NOMO-1 treated with DMSO at 0.1 percent for 48 hours (cell line): ENCODE results near the gene CYFIP1.
A peak's percentile ranks its signal among the peaks of the same experiment; 100 is the strongest.

Source experiments
- DNase-seq: peaks from one replicate; lab custom pipeline; 2025; ENCODE audit not compliant: unreplicated experiment; lab: John Stamatoyannopoulos, UW

The CYFIP1 gene

DNA sequence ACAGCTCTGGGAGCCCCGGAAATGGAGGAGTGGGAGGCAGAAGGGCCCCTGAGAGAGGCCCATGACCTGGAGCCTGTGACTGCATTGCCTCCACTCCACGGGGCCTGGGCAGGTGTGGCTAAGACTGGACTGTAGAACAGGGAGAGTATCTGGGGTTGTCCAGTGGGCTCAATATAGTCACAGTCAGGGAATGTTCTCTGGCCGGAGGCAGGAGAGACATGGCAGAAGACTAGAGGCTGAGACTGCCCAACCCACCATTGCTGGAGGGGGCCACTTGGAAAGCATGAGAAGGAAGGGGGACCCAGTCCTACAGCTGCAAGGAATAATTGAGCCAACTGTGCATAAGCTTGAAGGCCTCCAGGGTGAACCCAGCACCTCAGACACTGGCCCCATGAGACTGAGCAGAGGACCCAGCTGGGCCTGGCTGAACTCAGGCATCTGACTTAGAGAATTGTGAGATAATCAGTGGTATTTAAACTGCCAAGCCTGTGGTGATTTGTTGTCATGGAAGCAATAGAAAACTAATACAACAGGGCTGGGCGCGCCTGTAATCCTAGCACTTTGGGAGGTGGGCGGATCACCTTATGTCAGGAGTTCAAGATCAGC, 108.6 kb downstream of the CYFIP1 start:
- DNase-seq, result no peak

DNA sequence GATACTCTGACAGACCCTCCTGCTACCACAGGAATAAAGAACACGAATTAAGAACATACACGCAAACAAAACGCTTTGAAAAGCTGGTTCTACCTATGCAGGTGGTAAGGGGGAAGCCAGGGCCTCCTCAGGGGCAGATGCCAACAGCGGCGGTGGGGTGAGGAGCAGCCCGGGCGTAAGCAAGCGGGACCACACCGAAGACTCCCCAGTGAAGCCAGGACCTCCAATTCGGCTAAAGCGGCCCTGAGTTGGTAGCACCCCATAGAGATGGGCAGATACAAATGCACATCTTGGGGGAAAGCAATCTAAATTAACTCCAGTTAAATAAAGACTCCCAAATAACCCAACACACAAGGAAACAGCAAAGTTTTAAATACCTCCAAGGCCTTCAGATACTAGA, 109.3 kb downstream of the CYFIP1 start:
- DNase-seq, result no peak

DNA sequence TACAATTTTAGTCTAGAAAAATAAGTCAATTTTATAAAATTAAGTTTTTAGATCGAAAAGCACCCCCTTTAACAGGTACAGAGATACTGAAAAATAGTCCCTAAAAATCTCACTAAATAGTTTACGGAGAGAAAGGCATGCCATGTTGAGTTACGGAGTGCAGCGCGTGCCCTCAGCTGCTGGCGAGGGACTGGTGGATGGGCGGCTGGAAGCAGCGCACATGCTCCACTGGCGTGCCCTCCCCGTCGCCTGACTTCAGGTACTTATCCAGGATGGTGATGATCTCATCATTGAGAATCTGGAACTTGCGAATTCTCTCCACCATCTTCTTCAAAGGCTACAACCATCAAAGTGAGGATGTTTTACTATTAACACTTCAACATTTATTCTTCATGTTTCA, 110.3 kb downstream of the CYFIP1 start:
- DNase-seq, result no peak

DNA sequence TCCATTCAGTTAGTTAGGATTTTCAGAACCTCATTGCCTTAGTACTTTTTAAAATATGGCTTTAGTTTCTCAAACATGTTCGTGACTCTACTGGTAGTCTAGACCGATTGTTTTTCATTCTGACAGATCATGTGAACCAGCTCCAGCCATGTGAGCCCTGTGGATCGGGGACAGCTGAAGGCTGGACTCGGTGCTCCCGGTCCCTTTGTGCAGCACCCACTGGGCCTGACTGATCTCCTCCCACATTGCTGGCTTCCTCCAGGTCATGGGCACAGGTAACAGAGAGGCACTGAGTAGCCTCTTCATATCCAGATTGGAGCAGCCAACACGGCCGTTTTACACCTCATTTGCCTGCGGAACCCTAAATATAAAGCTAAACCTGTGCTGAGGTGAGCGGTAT, 111.2 kb downstream of the CYFIP1 start:
- no peak for DNase-seq

DNA sequence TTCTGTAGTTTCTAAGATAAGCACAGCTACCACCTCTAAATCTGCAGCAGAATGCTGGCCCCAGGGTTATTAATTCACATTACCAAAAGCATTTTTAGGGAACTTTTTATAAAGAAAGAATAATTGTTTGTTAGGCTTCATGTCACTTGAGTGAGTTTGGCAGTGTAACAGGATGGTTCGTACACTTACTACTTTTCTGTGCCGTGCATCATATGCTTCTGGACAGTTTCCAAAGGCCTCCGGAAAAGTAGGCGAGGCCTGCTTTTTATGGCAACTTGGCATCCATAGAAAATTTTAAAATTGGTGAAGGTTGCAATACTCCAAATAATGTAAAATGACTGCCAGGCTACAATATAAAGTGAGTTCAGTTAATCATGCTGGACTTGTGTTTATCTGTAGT, 111.7 kb downstream of the CYFIP1 start:
- no peak for DNase-seq

DNA sequence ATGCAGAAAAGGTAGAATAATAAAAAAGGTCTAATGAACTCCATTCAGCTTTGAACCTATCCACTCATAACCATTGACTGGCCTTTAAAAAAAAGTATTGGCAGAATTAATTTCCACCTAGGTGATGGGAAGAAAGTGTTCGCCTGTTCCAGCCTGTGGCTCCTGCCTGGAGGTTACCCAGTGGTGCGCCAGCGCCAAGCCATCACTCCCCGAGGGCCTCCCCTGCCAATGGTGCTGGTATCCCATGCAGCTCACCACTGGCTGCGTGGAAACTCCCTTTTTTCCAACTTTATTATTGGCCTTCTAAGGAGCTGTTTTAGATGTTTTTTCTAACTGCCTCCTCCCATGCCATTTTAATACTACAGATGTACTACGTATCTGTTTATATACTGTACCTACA, 112.3 kb downstream of the CYFIP1 start:
- DNase-seq, result no peak

DNA sequence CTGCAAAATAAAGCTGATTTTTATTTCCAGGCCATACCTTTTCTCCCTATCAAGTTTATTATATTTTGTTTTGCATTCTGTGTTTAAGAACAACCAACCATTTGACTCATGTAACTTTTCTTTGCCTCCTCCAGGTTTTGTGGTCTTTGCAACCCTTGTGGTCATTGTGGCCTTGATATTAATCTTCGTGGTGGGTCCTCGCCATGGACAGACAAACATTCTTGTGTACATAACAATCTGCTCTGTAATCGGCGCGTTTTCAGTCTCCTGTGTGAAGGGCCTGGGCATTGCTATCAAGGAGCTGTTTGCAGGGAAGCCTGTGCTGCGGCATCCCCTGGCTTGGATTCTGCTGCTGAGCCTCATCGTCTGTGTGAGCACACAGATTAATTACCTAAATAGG, 114.1 kb downstream of the CYFIP1 start:
- DNase-seq, result no peak

DNA sequence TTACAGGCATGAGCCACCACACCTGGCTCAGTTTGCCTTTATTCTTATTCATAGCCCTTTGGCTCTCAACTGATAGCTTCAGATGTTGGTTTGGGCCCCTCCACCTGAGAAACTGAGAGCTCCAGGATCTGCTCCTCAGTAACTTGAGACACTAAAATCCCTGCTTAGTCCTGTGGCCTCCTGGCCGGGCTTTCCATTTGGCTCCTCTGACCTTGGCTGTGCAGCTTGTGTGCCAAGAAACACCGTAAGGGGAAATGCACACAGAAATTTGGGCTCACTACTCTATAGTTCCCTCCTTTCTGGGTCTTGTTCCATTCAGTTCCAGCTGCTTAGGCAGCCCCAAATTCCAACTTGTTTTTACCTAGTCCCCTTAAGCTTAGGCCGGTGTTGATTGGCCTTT, 116.8 kb downstream of the CYFIP1 start:
- no peak for DNase-seq

DNA sequence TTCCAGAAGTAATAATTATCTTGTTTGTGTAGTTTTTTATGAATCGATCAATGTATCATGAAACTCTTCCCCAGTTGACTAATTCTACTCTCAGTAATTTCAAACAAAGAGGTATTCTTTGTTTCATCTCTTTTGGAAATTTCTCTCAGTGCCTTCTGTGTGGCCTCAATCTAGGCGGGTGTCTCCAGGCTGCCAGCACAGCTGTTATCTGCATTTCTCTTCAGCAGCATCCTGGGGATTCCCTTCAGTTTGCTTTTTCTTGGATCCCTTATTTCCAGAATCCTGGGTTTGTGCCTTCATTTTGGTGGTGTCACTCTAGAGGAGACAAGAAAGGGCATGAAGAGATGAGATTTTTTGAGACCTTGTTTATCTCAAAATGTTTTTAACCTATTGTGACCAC, 119.0 kb downstream of the CYFIP1 start:
- DNase-seq, result no peak

DNA sequence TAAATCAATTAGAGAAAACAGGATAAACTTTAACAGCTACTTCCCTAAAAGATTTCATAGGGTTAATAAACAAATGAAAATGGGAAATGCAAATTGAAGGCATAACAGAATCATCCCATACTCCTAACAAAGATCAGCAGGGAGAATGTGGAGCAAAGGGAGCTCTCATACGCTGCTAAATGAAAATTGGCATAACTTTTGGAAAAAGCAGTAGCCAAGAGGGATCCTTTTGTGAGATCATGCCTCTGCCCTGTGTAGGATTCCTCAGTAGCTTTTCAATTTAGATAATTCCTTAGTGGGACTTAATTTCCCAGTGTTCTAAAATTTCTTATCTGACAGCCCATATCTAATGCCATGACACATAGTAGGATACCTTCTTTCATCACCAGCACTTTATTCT, 123.5 kb downstream of the CYFIP1 start:
- DNase-seq, result no peak

DNA sequence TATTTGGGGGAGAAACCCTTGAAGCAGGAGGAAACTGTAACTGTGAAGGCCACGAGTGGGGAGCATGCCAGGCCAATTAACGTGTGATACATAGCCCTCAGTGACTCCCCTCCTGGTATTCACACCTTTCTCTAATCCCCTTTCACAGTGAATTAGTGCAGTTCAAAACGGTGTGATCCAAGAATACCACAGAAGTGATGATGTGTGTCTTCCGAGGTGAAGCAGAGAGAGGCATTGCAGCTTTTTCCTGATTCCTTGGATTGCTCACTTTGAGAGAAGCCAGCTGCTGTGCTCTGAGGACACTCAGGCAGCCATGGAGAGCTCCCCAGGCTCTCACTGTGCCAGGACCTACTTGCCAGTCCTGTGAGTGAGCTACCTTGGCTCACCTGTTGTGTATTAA, 124.4 kb downstream of the CYFIP1 start:
- no peak for DNase-seq

DNA sequence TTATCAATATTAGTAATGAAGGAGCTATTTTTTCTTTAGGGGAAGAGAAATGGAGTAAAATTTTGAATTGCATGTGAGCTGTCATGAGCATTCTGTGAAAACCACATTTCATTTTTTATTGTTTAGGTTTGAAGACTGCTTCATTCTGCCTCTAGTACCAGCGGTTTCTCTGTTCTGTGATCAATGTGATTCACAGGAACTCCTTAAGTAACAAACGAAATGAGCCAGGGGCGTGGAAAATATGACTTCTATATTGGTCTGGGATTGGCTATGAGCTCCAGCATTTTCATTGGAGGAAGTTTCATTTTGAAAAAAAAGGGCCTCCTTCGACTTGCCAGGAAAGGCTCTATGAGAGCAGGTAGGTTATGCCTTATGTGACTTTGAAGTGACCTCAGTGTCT, 128.7 kb downstream of the CYFIP1 start:
- DNase-seq, result no peak

DNA sequence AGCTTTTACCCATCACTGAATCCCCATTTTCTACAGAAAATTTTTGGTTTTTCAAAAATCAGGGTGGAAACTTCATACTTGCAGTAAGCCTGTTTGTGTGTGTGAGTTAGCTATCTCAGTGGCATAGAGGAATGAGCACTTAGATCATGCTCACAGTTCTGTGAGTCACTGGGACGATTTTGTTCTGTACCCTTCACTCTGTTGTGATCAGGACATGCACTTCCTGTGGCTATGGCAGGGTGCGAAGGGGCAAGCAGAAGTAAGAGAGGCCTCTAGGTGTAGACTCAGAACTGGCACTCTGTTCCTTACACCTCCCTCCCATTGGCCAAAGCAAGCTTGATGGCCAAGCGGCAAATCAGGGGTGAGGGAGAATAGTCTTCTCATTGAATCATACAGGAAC, 130.1 kb downstream of the CYFIP1 start:
- DNase-seq, result no peak

DNA sequence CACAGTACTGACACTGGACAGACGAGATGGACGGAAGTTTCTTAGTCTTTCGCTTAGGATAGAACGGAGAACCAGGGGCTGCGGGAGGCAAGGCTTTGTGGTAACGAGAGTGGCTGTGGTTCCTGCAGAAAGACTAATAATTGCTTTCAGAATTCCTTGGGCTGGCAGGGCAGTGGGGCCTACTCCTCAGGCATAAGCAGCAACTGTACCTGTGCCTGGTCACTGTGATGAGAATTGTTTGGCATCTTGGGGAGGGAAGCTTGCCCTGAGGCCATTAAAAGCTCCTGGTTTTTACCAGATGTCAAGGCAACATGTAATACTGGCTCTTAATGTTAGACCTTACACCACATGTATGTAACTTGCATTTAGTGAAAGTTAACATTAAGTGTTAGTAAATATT, 134.1 kb downstream of the CYFIP1 start:
- DNase-seq, result no peak

DNA sequence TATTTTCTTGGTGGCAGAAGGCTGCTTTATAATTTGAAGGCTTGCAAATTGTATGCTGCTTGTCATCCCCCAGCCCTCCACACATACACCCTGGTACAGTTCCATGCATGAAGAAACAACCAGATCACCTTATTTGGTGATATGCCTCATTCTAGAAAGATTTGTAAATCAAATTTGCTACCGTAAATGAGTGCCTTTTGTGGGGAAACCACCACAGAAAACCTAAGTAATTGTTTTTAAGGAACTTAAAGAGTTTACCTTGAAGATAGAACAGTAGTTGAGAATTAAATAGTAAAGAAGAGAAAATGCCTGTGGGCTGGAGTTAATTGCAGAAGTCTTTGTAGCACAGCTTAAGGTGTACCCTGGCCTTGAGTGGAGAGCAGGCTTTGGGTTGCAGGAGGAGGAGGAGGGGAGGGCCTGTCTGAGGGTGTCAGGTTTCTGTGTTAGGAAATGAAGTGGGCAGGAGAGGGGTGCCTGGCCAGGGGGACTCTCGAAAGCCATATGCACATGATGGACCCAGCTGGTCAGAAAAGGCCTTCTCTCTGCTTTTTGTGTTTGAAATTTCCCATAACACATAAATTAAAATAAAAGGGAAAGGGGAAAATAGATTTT, 134.8 kb downstream of the CYFIP1 start:
- no peak for DNase-seq

DNA sequence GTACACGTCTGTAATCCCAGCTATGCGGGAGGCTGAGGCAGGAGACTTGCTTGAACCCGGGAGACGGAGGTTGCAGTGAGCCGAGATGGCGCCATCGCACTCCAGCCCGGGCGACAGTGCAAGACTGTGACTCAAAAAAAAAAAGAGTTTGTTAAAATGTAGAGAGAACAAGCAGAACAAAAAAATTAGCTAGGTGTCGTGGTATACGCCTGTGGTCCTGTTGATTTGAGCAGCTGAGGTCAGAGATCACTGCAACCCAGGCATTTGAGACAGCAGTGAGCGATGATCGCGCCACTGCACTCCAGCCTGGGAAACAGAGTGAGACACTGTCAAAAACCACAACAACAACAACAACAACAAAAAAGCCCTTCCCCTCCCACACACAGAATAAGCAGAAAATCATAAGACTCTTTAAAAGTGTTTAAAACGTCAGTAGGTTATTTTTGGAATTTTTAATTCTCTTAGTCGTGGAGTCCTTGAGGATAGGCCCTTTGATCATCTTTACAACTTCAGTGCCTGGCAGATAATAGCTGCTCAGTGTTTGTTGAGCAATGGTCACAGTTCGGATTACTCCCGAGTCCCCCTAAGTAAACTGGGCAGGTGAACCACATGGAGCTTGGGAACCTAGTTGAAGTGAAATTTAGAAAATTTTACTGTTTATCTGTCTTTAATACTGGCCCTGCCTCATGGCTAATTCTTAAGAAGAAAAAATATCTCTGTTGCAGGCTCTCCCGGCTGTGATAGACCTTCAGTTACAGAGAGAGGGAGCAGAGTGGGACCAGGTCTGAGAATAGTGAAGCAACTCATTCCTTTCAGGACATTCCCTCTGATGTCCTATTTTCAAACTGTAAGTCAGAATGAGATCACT, 135.5 kb downstream of the CYFIP1 start:
- DNase-seq, result no peak

DNA sequence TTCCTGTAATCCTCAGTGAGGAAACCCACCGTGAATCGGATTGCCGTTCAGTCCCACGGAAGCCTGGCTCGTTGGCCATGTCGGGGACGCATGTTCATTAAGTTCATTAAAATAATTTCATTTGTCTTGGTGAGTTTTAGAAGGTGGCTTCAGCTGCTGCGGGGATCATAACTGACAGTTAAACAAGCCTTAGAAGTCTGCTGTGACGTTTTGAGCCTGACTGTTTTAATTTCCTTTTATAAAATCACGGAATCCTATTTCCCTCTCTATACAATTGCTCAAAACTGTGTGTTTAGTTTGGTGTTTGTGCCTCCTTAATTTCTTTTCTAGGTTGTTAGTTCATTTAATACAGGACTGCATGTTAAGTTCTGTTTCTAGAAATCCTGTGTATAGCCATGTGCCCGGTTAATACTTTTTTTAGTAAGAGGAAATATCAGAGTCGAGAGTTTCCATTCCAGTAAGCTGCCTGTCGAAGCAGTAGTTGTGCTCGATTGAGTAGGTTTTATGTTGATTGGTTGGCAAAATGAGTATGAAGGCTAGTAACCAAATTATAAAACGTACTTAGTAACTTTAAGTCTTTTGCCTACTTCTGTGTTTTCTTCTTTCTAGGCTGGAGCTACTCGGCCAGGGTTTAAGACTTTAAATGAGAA, 141.0 kb downstream of the CYFIP1 start:
- peak; percentile 45 for DNase-seq

DNA sequence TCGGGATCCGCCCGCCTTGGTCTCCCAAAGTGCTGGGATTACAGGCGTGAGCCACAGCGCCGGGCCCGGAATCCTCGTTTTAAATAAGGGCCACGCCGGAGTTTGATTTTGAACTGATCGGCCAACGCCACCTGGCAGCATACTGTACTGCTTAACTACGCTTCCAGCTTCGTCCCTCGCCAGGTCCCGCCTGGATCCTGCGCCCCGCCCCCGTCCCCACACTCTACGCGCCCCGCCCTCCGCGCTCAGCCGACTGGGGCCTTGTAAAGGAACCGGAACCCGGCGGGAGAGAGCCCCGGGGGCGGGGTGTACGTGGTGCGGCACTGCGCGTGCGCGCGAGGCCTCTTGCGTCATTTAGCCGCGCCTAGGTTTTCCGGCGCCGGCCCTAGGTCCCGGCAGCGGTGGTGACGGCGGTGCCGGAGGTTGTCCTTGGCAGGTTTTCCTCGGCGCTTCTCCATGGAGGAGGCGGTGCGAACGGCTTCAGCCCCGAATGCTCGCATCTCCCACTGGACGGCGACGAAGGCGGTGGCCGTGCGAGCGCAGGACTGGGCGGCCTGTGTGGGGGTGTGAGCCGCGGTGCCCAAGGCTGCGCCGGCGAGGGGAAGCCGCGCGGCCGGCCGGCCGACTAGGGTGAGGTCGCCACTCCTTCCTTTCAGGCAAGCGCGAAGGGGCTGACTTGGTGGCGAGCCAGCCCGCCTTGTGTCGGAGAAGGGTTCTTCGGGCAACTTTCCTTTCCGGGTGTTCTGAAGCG, 141.7 kb downstream of the CYFIP1 start, which contains the start of gene NIPA2:
Gene NIPA2 (plus strand): TSS at position 375 of the 751 bp plus-strand sequence. CDS start 13,066 bp downstream, outside the sequence.
- peak; percentile 96 for DNase-seq

DNA sequence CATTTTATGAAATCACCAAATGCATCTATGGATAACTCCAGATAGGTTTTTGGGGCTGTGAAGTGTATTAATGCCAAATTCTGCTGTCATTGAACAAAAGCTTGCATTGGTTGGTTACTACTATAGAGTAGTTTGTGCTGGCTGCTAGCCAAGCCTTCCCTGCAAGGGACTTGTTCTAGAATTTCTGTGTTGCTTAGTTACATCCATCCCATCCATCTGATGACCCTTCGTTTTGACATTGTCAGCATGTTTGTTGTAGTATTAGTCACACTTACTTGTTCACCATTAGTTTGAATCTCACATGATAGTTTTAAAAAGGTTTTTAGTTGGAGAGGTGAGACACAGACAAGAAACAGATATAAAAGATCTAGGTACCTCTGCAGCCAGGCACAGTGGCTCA, 148.7 kb downstream of the CYFIP1 start:
- no peak for DNase-seq

DNA sequence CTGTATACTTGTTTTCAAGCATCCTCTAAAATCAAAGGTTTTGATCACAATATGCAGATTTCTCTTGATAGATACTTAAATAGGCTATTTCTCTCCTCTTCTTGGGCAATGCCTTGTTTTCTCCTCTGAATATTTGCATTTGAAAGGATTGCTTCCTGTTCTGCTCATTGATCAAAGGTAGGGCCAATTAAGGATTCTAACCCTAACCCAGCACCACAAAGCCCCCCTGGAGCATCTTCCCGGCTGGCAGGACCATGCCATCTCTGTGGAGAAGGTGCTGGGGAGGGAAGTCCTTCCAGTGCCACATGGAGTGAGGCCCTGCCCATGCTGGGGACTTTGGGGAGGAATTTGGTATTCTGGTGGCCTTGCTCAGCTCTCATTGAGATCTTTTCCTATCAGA, 153.0 kb downstream of the CYFIP1 start:
- no peak for DNase-seq
